HepG2 (cell line): ENCODE results near the gene KLHL21. TPM values are rescaled to one million over a fixed set of nuclear protein-coding genes. Genes with fewer than 3 reads are reported as not detected.

ENCODE experiments used
- CENPT ChIP-seq: sonication (generic); formaldehyde crosslinking; IDR thresholded peaks from 2 replicates; pipeline ENCODE4 v1.8.0; 2022; ENCODE audit warnings: low read depth, mild to moderate bottlenecking, moderate library complexity, missing genetic modification reagents
- CREM ChIP-seq, 2 experiments: sonication (generic) in 1 of 2; formaldehyde crosslinking in 1 of 2; IDR thresholded peaks; 2 replicates each; pipeline versions ENCODE4 v1.4.0 to v1.6.1; 2016 to 2020; ENCODE audit warnings: antibody characterized with exemption in 1 of 2, mild to moderate bottlenecking in 1 of 2, missing genetic modification reagents in 1 of 2
- ETV5 ChIP-seq: IDR thresholded peaks from 2 replicates; pipeline ENCODE4 v1.6.1; 2018; ENCODE audit warnings: missing biosample characterization, missing genetic modification reagents, inconsistent platforms, borderline replicate concordance
- FIP1L1 ChIP-seq: fragments of 200-400 bp; formaldehyde crosslinking; IDR thresholded peaks from 2 replicates; pipeline ENCODE4 v1.6.1; 2018; ENCODE audit warnings: low read depth, mild to moderate bottlenecking, low read length, moderate library complexity, borderline replicate concordance; ENCODE audit not compliant: insufficient read depth
- FOXP4 ChIP-seq: sonication (generic); formaldehyde crosslinking; IDR thresholded peaks from 2 replicates; pipeline ENCODE4 v1.4.0; 2020; ENCODE audit warnings: missing genetic modification reagents
- GTF2F1 ChIP-seq: fragments of 150-350 bp; IDR thresholded peaks from 2 replicates; pipeline ENCODE4 v1.6.1; 2014; ENCODE audit warnings: low read length
- KLF9 ChIP-seq: IDR thresholded peaks from 2 replicates; pipeline ENCODE4 v1.6.1; 2016; ENCODE audit warnings: low read depth
- LCORL ChIP-seq, 2 experiments: fragments of 450-650 bp in 1 of 2; sonication (generic) in 1 of 2; formaldehyde crosslinking in 1 of 2; IDR thresholded peaks; 2 replicates each; pipeline versions ENCODE4 v1.5.0 to v1.6.1; 2017 to 2020; ENCODE audit warnings: antibody characterized with exemption in 1 of 2, missing genetic modification reagents in 1 of 2
- MEIS2 ChIP-seq: sonication (generic); formaldehyde crosslinking; IDR thresholded peaks from 2 replicates; pipeline ENCODE4 v1.9.0; 2021; ENCODE audit warnings: mild to moderate bottlenecking, missing genetic modification reagents
- MIXL1 ChIP-seq: IDR thresholded peaks from 2 replicates; pipeline ENCODE4 v1.6.1; 2016
- ONECUT2 ChIP-seq: sonication (generic); formaldehyde crosslinking; IDR thresholded peaks from 2 replicates; pipeline ENCODE4 v1.4.0; 2020; ENCODE audit warnings: missing genetic modification reagents
- SNAPC2 ChIP-seq: sonication (generic); formaldehyde crosslinking; IDR thresholded peaks from 2 replicates; pipeline ENCODE4 v1.8.1; 2022; ENCODE audit warnings: mild to moderate bottlenecking, missing genetic modification reagents
- TOPORS ChIP-seq: sonication (generic); formaldehyde crosslinking; IDR thresholded peaks from 2 replicates; pipeline ENCODE4 v1.8.0; 2023; ENCODE audit warnings: mild to moderate bottlenecking, missing genetic modification reagents
- TSC22D2 ChIP-seq: sonication (generic); formaldehyde crosslinking; IDR thresholded peaks from 2 replicates; pipeline ENCODE4 v1.5.1; 2020; ENCODE audit warnings: missing genetic modification reagents, mild to moderate bottlenecking, borderline replicate concordance
- ZFP36L1 ChIP-seq: sonication (generic); formaldehyde crosslinking; IDR thresholded peaks from 2 replicates; pipeline ENCODE4 v1.8.0; 2022; ENCODE audit warnings: mild to moderate bottlenecking, missing genetic modification reagents, moderate library complexity
- ZFX ChIP-seq: sonication (generic); formaldehyde crosslinking; IDR thresholded peaks from 2 replicates; pipeline ENCODE4 v1.4.0; 2020; ENCODE audit warnings: mild to moderate bottlenecking, low read depth, missing genetic modification reagents, moderate library complexity
- ZNF143 ChIP-seq: sonication (generic); formaldehyde crosslinking; IDR thresholded peaks from 2 replicates; pipeline ENCODE4 v1.4.0; 2020; ENCODE audit warnings: missing genetic modification reagents
- ZNF18 ChIP-seq: sonication (generic); formaldehyde crosslinking; IDR thresholded peaks from 2 replicates; pipeline ENCODE4 v1.8.0; 2022; ENCODE audit warnings: mild to moderate bottlenecking, missing genetic modification reagents; ENCODE audit not compliant: insufficient replicate concordance
- ZNF530 ChIP-seq: sonication (generic); formaldehyde crosslinking; IDR thresholded peaks from 2 replicates; pipeline ENCODE4 v1.5.0; 2020; ENCODE audit warnings: low read depth, mild to moderate bottlenecking, missing genetic modification reagents
- ZNF619 ChIP-seq: sonication (generic); formaldehyde crosslinking; IDR thresholded peaks from 2 replicates; pipeline ENCODE4 v1.4.0; 2020; ENCODE audit warnings: mild to moderate bottlenecking, missing genetic modification reagents
- polyA plus RNA-seq, 8 experiments: library from polyadenylated mRNA; depleted of rRNA in 3 of 8; stranded (reverse) in 7 of 8; unstranded in 1 of 8; fragments of >200 nt; fragmentation: Illumina TruSeq in 4 of 8; extraction: Trizol in 4 of 8; gene quantifications; 2 replicates each; pipeline versions ENCODE4 v1.2.1 to v1.2.3, GENCODE V29; 2011 to 2016; ENCODE audit warnings: low read depth in 4 of 8, missing spikeins in 1 of 8, mixed read lengths in 1 of 8; ENCODE audit not compliant: insufficient read depth in 1 of 8
- total RNA-seq, 5 experiments: library from RNA; depleted of rRNA; stranded (reverse); fragments of >200 nt; fragmentation: Illumina TruSeq; extraction: Trizol; gene quantifications; 2 replicates each; pipeline ENCODE4 v1.2.3, GENCODE V29; 2016; ENCODE audit warnings: low read depth in 1 of 5
- TF ChIP-seq, protein P1 (sequence below): IDR thresholded peaks from 2 replicates; pipeline ENCODE4 v1.6.1; 2016; ENCODE audit warnings: missing biosample characterization, missing genetic modification reagents, low read depth
- TF ChIP-seq, protein P2 (sequence below): sonication (generic); formaldehyde crosslinking; IDR thresholded peaks from 2 replicates; pipeline ENCODE4 v1.5.1; 2020; ENCODE audit warnings: mild to moderate bottlenecking, moderate library complexity, missing genetic modification reagents

KLHL21 gene
- total and polyA plus RNA-seq, 2 of the 13 experiments (the other 11 are each of a cell fraction or from before 2014, with no cell fraction given) = 14.8 to 25.0 TPM

- TF ChIP-seq TOPORS (CRISPR knock-in tag) (peak; percentile 84; the same call in 1 of the 2 replicates), ZFX (CRISPR knock-in tag) (peak; percentile 95), SNAPC2 (no peak), TSC22D2 (CRISPR knock-in tag) (peak; percentile 38; the same call in 1 of the 2 replicates), KLF9 (CRISPR knock-in tag) (no peak), ZNF619 (CRISPR knock-in tag) (no peak), MEIS2 (CRISPR knock-in tag) (peak; percentile 65; the same call in 1 of the 2 replicates), ZNF18 (CRISPR knock-in tag) (no peak), ZNF530 (CRISPR knock-in tag) (no peak), ZNF143 (CRISPR knock-in tag) (peak; percentile 68), LCORL (IDR thresholded peaks at IDR 0.05) (no peak), LCORL (CRISPR knock-in tag; IDR thresholded peaks at IDR 0.05) (peak; percentile 67), ONECUT2 (no peak), ZFP36L1 (CRISPR knock-in tag) (no peak; the same call in 1 of the 2 replicates), MIXL1 (CRISPR knock-in tag) (peak; percentile 55; the same call in 1 of the 2 replicates), CENPT (CRISPR knock-in tag) (no peak), FIP1L1 (no peak), FOXP4 (CRISPR knock-in tag) (peak; percentile 55), GTF2F1 (no peak), ETV5 (CRISPR knock-in tag) (peak; percentile 46; the same call in 1 of the 2 replicates), CREM (IDR thresholded peaks at IDR 0.05) (peak; percentile 53; the same call in 1 of the 2 replicates), CREM (CRISPR knock-in tag; IDR thresholded peaks at IDR 0.05) (no peak)
- TF ChIP-seq, protein P1, sequence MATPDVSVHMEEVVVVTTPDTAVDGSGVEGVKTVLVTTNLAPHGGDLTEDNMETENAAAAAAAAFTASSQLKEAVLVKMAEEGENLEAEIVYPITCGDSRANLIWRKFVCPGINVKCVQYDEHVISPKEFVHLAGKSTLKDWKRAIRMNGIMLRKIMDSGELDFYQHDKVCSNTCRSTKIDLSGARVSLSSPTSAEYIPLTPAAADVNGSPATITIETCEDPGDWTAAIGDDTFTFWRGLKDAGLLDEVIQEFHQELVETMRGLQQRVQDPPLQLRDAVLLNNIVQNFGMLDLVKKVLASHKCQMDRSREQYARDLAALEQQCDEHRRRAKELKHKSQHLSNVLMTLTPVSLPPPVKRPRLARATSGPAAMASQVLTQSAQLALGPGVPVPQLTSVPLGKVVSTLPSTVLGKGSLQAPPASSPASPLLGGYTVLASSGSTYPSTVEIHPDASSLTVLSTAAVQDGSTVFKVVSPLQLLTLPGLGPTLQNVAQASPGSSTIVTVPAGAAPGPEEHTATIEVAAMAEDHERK (CRISPR knock-in tag) = no peak
- TF ChIP-seq, protein P2, sequence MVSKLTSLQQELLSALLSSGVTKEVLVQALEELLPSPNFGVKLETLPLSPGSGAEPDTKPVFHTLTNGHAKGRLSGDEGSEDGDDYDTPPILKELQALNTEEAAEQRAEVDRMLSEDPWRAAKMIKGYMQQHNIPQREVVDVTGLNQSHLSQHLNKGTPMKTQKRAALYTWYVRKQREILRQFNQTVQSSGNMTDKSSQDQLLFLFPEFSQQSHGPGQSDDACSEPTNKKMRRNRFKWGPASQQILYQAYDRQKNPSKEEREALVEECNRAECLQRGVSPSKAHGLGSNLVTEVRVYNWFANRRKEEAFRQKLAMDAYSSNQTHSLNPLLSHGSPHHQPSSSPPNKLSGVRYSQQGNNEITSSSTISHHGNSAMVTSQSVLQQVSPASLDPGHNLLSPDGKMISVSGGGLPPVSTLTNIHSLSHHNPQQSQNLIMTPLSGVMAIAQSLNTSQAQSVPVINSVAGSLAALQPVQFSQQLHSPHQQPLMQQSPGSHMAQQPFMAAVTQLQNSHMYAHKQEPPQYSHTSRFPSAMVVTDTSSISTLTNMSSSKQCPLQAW (CRISPR knock-in tag) = peak; percentile 55; the same call in 1 of the 2 replicates
Observed at GRCh38 chr1:6554031-6554906, 48.4 kb downstream of the KLHL21 start, which contains the start of gene NOL9 (continued).
